HG02840 (cell line): ENCODE results near the gene RAG1.

ENCODE experiments used
- ATAC-seq: cut with Tn5 transposase; IDR thresholded peaks from one replicate; pipeline ENCODE4 v1.9.1; 2021; ENCODE audit warnings: mild to moderate bottlenecking, moderate library complexity, moderate number of reproducible peaks; ENCODE audit not compliant: unreplicated experiment, low FRiP score

RAG1 gene

DNA sequence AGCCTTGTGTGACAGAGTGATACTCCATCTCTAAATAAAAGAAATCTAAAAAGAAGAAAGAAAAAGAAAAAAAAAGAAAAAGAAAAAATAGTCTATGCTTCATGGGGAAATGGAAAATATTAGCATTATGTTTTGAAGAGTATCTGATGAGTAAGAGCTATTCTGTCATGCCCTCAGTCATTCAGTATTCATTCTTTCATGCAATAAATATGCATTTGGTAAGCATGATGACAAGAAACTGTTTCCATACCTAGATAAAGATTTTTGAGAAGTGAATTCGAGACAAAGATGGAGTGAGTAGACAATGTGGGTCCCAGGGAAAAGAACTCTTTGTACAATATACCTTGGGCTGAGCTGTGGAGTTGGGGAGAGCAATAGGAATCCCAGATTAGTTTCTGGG is 20.3 kb downstream of the RAG1 start:
- no peak for ATAC-seq

DNA sequence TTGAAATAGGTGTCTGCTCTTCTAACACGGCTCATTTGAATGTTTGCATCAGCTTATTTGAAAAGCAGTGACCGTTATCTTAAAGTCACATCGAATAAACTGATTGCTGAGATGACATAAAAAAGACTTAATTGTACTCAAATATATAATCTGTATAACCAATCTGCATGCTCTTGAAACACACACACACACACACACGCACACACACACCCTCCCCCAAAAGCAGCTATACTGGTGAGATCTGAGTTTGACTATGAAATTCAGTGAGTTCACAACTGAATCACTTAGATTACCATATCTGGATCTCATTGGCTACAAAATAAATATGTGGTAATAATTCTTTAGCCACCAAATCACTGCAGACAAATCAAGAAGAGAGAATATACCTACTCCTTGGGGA is 22.7 kb downstream of the RAG1 start:
- no peak for ATAC-seq

DNA sequence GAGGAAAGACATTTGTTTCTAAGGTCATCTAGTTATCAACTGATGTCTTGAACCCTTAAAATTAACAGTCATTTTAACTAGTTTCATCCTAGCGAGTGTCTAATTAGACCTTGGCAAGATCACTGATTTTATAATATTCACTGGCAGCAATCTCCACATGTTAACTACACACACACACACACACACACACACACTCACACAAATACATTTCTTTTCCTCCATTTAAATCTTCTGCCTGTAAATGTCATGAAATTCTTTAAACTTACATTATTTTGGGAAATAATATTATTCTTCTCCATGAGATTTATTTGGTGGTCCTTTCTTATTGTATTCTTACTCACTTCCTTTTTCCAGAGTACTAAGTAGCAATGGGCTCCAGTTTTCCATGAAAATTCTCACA is 23.6 kb downstream of the RAG1 start:
- ATAC-seq: no peak

DNA sequence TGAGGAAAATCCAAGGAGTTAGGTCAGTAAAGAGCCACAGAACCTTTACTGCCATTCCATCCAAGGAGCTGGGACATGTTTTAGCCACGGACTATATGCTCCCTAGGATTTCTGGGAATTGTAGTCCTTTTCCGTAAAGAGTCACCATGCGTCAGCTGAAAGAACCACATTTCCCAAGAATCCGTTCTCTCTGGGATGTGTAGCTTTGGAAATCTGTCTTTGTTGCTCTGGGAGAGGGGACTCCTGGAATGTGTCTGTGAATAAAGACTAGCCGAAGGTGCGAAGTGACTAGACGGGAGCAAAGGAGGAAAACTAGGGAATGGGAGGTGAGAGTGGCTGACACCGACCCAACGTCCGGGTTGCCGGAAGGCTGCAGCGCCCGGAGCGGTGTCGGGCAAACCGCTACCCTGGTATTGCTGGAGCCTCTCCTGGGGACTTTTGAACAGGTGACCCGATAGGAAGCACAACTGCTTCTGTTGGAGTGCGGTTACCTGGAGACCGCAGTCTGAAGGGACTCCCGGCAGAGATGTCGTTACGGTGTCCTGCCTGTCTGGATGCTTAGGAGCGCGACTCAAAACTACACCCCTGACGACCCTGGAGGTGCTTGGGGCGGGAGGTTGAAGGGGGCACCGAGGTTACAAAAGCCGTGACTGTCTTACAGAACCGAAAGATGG is 26.6 kb downstream of the RAG1 start, which contains the start of gene IFTAP:
Gene IFTAP (plus strand): TSS at position 187 of the 674 bp plus-strand sequence. CDS start 15,602 bp downstream, outside the sequence.
- no peak for ATAC-seq

DNA sequence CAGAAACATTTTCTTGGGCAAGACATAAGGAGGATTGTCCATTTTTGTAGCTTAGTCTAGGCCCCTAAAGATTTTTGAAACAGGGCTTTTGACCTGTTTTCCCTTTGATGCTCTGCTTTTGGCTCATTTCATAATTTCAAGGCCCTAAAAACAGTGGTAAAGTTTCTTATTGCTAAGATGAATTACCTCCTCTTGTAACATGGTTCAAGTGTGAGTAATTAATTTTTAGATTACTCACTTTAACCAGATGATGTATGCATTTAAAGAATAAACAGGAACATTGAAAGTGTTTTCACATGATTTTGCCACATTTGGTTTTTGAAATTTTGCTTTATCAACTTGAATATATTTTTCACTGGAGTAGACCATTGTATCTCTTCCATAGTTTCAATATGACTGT is 29.1 kb downstream of the RAG1 start:
- no peak for ATAC-seq

DNA sequence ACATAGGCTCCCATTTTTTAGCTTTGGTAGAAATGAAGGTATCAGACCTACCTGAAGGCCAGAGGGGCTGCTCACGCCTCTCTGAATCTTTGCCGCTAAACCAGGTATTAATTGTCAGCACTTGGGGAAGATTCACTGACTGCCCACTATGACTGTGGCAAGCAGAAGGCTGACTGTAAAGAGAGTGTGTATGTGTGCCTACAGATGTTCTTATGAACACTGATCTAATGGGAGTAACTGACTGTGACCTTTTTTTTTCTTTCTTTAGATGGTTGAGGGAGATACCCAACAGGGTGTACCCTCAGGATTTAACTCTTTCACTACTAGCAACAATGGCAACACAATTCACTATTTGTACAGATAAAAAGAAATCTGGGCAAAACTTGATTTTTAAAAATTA is 30.2 kb downstream of the RAG1 start, which contains the start of gene RAG2:
Gene RAG2 (minus strand): TSS at position 186 of the 400 bp plus-strand sequence. CDS start 4,068 bp downstream, outside the sequence.
- ATAC-seq: no peak

DNA sequence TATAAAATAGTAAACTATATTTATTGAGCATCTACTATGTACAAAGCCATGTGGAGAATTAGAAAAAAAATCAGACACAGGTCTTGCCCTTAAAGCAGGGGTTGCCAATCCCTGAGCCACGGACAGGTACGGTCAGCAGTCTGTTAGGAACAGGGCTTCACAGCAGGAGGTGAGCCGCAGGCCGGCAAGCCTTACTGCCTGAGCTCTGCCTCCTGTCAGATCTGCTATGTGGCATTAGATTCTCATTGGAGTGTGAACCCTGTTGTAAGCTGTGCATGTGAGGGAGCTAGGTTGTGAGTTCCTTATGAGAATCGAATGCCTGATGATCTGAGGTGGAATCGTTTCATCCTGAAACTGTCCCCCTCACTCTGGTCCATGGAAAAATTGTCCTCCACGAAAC is 32.4 kb downstream of the RAG1 start:
- no peak for ATAC-seq

DNA sequence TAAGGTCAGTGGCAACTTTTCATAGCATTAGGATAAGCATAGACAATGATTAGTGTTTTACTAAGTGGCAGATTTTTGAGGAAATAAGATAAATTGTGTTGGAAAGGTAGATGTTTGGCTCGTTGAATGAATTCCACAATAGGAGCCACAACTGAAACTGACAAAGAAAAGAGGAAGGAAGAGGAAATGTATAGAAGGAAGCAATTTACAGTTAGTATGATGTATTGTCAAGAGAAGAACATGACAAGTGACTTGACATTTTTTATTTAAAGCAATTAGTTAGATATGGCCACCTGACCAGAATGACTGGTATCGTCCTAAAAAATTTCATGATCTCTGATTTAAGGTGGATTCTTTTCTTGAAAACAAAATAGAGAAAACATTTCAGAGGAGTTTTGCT is 33.3 kb downstream of the RAG1 start:
- no peak for ATAC-seq

DNA sequence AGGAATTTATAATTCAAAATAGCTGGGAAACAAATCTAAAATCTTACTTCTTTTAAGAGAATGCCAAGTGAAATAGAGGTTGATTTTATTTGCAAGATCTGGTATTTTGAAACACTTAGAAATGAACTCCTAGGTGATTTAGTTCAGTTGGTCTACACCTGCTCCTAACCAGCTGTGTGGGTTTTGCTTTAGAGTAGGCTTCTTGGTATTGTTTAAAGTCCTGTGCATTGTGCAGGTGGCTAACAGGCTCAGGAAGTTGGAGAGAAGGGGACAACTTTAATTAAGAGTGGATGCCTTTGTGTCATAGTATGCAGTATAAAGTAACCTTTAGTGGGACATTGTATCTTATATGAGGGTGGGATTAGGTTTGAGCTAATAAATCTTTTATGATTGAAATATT is 34.3 kb downstream of the RAG1 start:
- ATAC-seq: no peak

DNA sequence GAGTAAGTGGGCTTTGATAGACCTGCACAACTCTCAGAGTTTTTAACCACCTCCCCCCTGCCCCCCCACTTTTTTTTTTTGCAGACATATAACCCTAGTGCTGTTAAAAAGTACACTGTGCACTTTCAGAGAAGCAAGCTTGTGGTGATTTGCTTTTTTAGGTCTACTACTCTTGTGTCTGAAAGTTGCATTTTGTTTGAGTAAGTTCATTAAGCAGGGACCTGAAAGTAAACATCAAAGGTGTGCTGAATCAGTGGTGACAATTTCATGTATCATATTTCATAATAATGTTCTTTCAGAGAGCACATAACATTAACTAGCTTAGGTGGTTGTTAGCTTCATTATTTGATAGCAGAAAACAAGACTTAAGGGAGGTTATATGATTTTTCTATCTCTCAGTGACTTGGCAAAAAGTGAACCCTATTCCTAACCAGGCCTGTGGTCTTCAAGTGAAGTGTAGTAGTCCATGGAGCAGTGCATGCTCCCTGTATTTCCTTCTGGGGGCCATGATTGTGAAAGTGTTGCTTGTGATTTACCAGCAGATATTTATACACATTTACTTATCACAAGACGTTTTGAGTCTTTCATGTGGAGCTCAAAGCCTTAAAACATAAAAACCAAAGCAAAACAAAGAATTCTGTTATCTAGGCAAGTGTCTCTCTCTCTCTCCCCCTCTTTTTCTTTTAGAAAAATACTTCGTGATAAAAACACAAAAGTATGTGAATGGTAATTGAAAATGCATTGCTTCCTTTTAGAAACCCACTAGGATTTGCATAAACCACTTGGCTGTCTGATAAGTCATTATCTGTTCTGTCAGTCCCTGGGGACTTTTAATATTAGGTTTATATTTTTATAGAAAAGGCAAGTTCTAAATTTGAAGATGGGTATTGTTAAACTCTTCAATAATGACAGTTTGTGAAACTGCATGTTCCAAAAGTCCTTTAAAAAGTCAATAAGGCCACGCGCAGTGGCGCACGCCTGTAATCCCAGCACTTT is 37.7 kb downstream of the RAG1 start:
- no peak for ATAC-seq

DNA sequence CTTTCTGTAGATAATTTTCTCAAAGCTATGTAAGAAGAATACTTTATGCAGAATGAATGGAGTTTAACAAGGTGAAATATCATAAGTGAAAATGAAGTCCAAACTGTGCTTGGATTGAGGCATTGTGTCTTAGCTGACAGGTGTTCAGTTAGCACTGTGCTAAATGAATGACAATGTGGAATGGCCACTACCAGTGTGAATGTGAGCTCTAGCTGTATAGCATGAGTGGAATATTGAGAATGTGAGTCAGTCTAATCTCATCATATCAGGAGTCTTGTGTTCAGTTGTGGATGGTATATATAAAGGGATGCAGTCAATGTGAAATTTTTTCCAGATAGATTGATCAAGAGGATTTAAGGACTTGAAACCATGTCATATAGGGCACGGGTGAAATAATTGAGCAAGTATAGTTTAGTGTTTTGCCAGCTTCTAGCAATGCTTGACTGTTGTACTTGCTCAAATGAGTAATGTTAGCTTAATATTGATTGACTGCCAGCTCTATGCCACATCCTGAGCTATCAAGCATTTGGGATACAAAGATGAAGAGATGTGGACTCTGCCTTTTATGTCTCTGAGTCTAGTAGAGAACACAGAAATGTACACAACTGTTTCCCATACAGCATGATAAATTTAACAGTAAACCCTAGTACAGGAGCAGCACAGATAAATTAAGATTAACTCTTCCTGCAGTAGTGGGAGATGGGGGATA is 40.8 kb downstream of the RAG1 start:
- ATAC-seq: no peak

DNA sequence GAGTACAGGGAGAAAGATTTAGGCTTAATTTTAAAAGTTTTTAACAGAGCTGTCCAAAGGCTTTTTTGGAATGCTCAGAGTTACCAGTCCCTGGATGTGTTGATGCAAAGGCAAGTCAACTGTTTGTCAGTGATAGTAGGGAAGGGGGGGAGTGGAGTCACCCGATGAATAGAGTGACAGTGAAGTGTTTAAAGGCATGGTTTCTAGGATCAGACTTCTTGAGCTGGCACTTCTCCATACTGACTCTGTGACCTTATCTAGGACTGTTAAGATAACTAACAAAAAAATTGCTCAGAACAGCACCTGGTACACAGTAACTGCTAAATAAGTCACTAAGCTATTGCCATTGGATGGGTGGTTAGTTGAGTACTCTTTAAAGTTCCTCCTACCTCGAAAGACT is 41.6 kb downstream of the RAG1 start:
- no peak for ATAC-seq

DNA sequence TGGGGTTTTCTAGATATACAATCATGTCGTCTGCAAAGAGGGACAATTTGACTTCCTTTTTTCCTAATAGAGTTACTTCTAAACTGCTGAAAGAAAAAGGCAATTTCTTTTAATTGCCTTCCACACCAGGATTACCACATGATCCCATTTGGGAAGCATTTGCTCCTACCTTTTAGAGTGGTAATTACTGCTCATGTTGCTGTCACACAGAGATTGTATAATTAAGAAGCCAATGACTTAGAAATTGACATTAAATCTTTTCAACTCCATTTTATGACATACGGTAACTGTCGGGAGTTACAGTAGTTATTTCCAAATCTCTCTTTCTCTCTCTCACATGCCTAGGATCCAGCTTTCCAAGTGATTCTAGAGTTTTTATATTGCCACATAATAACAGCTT is 48.0 kb downstream of the RAG1 start:
- ATAC-seq: no peak

DNA sequence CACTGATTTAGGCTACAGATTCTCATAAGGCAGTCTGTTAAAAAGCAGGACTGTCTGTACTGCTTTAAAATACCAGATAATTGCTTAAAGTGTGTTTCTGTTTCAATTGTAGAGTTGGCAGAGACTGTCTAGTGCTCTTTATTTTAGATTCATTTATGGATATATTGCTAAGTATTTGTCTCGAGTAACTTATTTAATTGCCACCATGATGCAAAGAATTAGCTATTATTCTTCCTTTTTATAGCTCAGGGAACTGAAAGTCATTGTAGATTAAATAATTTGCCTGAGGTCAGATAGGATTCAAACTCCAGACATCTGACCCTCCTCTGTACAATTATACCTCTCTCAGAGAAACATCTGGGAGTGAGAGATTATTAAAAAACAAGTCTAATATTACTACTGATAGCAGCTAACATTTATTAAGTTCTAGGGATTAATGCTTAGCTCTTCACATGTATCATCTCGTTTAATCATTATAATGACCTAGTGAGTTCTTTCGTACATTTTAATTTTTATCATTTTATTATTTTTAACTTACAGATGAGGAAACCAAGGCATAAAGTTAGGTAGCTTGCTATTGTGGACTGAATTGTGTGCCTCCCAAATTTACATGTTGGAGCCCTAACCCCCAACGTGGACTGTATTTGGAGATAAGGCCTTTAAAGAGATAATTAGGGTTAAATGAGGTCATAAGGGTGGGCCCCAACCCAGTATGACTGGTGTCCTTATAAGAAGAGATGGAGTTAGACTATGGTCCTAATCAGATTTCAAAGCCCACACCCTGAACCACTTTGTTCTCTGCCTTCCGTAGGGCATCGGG is 49.9 kb downstream of the RAG1 start:
- no peak for ATAC-seq

DNA sequence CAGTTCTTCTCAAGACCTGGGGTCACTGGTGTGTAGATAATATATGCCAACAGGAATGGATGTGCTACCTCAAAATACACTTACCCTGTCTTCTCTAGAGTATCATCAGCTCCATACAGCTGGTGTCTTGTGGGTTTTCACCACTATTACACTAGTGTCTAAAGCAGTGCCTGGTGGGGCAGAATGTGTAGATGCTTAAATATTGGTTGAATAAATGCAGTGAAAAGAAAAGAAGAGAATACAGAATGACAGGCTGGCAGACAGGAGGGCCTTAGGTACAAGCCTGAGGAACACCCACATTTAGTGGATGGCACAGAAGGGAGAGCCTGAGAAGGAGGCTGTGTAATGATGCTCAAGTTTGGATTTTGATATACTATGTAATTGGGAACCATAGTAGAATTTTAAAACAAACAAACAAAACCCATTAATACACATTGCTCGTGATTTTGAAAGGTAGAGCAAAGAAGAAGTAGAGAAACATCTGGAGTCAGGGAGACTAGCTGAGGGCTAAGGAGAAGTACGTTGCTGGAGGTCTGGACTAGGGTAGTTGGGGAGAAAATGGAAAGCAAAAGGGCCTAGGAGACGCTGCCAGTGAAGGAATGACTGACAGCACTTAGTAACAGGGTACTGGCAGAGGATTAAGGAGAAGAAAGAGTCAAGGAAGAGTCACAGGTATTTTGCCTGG is 50.7 kb downstream of the RAG1 start:
- no peak for ATAC-seq

DNA sequence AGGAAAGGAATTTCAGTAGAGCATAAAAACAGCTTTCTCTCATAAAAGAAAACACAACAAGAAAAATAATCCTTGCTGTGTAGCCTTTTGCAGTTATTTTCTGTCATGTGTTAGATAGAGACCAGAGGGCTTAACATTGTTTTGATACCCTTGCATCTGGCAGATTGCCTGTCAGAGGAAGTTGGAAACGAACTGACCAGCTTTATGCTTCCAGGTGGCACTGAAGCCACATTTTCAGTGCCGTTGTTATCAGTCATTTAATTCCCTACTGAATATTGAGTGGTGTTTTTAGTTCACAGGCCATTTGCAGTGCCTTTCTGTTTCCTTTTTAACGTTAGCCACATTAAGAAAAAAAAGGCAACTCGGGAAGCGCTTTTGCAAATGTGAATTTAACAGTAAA is 51.7 kb downstream of the RAG1 start:
- no peak for ATAC-seq

DNA sequence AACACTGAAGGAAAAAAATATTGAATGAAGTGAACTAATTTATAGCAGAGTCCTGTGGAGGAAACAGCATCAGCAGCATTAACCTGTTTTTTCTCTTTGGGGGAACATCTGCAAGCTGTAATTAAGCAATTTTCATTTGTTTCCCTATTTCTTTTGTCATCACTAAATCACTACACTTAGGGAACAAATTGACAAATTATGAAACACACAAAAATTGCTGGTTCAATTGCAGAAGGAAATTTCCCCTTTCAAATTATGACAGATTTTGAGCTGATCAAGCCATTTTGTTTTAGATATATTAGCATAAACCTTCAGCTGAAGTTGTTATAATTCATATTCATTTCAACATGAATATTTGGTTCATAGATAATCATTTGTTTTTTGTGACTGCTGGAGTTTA is 52.4 kb downstream of the RAG1 start:
- ATAC-seq: no peak

DNA sequence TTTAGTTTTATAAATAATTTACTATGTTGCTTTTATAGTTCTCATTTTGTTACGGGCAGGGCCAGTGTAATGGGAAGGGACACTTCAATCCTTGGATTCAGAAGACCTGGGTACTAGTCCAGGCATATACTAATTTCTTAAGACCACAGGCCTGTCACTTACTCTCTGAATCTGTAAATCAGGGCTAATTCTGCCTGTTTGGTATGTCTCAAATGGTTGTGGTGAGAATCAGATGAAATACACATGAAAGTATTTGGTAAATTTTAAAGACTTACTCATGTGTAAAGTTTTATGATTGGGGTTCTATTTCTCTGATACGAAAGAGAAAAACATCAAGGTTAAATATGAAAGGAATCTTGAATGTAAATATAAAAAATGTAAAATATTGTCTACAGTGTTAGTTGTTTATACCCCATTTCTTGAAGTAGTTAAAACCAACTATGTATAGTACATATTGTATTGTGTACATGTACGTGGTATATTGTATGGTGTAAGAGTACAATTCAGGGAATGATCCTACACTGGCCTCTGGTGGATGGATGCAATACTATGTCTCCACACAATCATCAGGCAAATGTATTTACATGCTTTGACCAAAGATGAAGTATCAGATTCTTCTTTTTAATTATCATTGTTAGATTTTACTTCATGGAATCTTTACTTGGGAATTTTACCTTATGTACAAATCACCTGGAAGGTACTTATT is 54.8 kb downstream of the RAG1 start:
- no peak for ATAC-seq

DNA sequence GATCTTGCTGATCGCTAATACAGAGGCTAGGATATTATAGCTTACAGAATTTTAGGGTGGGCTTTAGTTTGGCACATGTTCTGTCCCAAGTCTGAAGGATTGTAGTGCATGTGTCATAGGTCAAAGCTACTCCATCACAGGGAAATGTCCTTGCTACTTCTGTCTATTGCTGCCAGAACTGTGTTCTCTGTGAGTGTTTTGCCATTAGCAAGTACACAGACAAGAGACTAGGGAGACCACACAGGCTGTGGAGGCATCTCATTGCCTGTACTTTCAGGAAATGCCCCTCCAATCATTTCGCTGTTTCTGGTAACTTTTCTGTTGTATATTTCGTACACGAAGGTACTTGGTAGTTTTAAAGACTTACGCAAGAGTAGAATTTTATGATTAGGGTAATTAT is 55.7 kb downstream of the RAG1 start:
- ATAC-seq: no peak
